Fibroblast of mammary gland (primary cell): ENCODE results near the gene NAPSA.

Source experiments
- DNase-seq: peaks from one replicate; pipeline ENCODE4 v3.0.0-alpha.2; 2010; ENCODE audit warnings: low read depth
- H3K4me3 ChIP-seq: 2 replicates; pipeline ENCODE4 v1.5.1; 2011; ENCODE audit warnings: low read depth, mild to moderate bottlenecking, low read length, moderate library complexity; ENCODE audit not compliant: control insufficient read depth
- CTCF ChIP-seq: conservative IDR thresholded peaks from 2 replicates; pipeline ENCODE4 v1.5.1; 2011; ENCODE audit warnings: low read depth, low read length, inconsistent platforms; ENCODE audit not compliant: control insufficient read depth, insufficient read depth

Gene NAPSA

GRCh38 chr19:50325310-50326100 lies 39.9 kb downstream of the NAPSA start:
- peak; percentile 36 for DNase-seq
- TF ChIP-seq CTCF: no peak
- H3K4me3 ChIP-seq: no peak overlapping the region

GRCh38 chr19:50324331-50324730 lies 41.1 kb downstream of the NAPSA start:
- DNase-seq: no peak
- TF ChIP-seq CTCF: no peak
- H3K4me3 ChIP-seq: no peak overlapping the region

- H3K4me3 ChIP-seq: no peak overlapping the region
- DNase-seq: no peak
- no peak for TF ChIP-seq CTCF
Measured at GRCh38 chr19:50323782-50324133, 41.7 kb downstream of the NAPSA start.

GRCh38 chr19:50322931-50323781 lies 42.3 kb downstream of the NAPSA start:
- TF ChIP-seq CTCF: no peak
- H3K4me3 ChIP-seq: no peak overlapping the region
- DNase-seq: no peak

- DNase-seq: no peak
- no peak overlapping the region for H3K4me3 ChIP-seq
- TF ChIP-seq CTCF: no peak
Measured at GRCh38 chr19:50322234-50322633, 43.2 kb downstream of the NAPSA start.

- no peak overlapping the region for H3K4me3 ChIP-seq
- TF ChIP-seq CTCF: no peak
- no peak for DNase-seq
Measured at GRCh38 chr19:50321831-50322230, 43.6 kb downstream of the NAPSA start.

GRCh38 chr19:50320596-50320995 lies 44.8 kb downstream of the NAPSA start:
- no peak for TF ChIP-seq CTCF
- no peak overlapping the region for H3K4me3 ChIP-seq
- DNase-seq: no peak
